DND-41 (cell line): Measurements from ENCODE around the gene LMF2.

Experiments used
- ATAC-seq: fragments of 200-7000 bp; cut with Tn5 transposase; 3 replicates; pipeline ENCODE4 v1.9.1; 2021; ENCODE audit warnings: low read depth; ENCODE audit not compliant: insufficient read depth
- DNase-seq: peaks from one replicate; pipeline ENCODE4 v3.0.0-alpha.2; 2020
- H2AFZ ChIP-seq: 2 replicates; pipeline ENCODE4 v1.6.0; 2012; ENCODE audit warnings: low read depth, low read length
- H3K27ac ChIP-seq: 2 replicates; pipeline ENCODE4 v1.5.1; 2012; ENCODE audit warnings: low read length, inconsistent platforms
- H3K27me3 ChIP-seq: fragments of 200-600 bp; sonication (generic); 2 replicates; pipeline ENCODE4 v1.6.0; 2012; ENCODE audit warnings: low read length, mild to moderate bottlenecking, inconsistent platforms; ENCODE audit not compliant: insufficient read depth, poor library complexity
- H3K36me3 ChIP-seq: 2 replicates; pipeline ENCODE4 v1.5.1; 2012; ENCODE audit warnings: low read length, inconsistent platforms; ENCODE audit not compliant: insufficient read depth
- H3K4me1 ChIP-seq: 2 replicates; pipeline ENCODE4 v1.5.1; 2012; ENCODE audit warnings: mild to moderate bottlenecking, low read length; ENCODE audit not compliant: insufficient read depth
- H3K4me2 ChIP-seq: 2 replicates; pipeline ENCODE4 v1.6.0; 2012; ENCODE audit warnings: mild to moderate bottlenecking, moderate library complexity, low read length, inconsistent platforms; ENCODE audit not compliant: insufficient read depth
- H3K4me3 ChIP-seq, 2 experiments: fragments of 200-600 bp in 1 of 2; shearing (Covaris generic) in 1 of 2; 2 replicates each; pipeline ENCODE4 v1.5.1; 2012 to 2016; ENCODE audit warnings: inconsistent platforms in 2 of 2, low read length in 2 of 2, mild to moderate bottlenecking in 2 of 2, low read depth in 1 of 2, moderate library complexity in 1 of 2
- H3K79me2 ChIP-seq: 2 replicates; pipeline ENCODE4 v1.6.0; 2012; ENCODE audit warnings: low read length, inconsistent platforms; ENCODE audit not compliant: insufficient read depth
- H3K9ac ChIP-seq: 2 replicates; pipeline ENCODE4 v1.6.0; 2012; ENCODE audit warnings: low read depth, mild to moderate bottlenecking, inconsistent platforms, low read length, moderate library complexity
- H3K9me3 ChIP-seq: 2 replicates; pipeline ENCODE4 v1.5.1; 2012; ENCODE audit warnings: low read length, moderate library complexity, mild to moderate bottlenecking, inconsistent platforms; ENCODE audit not compliant: insufficient read depth, severe bottlenecking
- H4K20me1 ChIP-seq: 2 replicates; pipeline ENCODE4 v1.6.0; 2012; ENCODE audit warnings: low read length; ENCODE audit not compliant: insufficient read depth
- CTCF ChIP-seq: IDR thresholded peaks from 2 replicates; pipeline ENCODE4 v1.5.1; 2012; ENCODE audit warnings: borderline replicate concordance, low read length, moderate library complexity, mild to moderate bottlenecking; ENCODE audit not compliant: poor library complexity, severe bottlenecking; ENCODE audit errors: extremely low read depth
- EZH2 ChIP-seq: IDR thresholded peaks from 3 replicates; pipeline ENCODE4 v1.6.1; 2012; ENCODE audit warnings: borderline replicate concordance, low read depth, mild to moderate bottlenecking, moderate library complexity, low read length, inconsistent platforms; ENCODE audit not compliant: severe bottlenecking

The LMF2 gene

GRCh38 chr22:50530580-50530876 lies 23.0 kb upstream of the LMF2 start:
- Histone ChIP-seq H3K4me3 (no peak overlapping the region), H3K4me2 (no peak overlapping the region), H3K9me3 (no peaks in the 10 kb centered on the region), H2AFZ (no peak overlapping the region), H3K36me3 (no peaks in the 10 kb centered on the region; the same call in 1 of the 2 replicates), H3K27ac (no peak overlapping the region), H4K20me1 (peaks cover 5% of the 10 kb centered on the region; the same call in 1 of the 2 replicates), H3K27me3 (no peaks in the 10 kb centered on the region), H3K9ac (no peak overlapping the region), H3K79me2 (peaks cover 11% of the 10 kb centered on the region), H3K4me1 (peaks cover 15% of the 10 kb centered on the region)
- no peak for ATAC-seq
- no peak for DNase-seq
- TF ChIP-seq EZH2 (no peak), CTCF (no peak)

GRCh38 chr22:50529897-50530579 lies 22.5 kb upstream of the LMF2 start, which contains the start of gene TYMP:
TYMP (minus strand) TSS chr22:50530012; CDS start chr22:50529709, 303 bp downstream.
- H3K9ac ChIP-seq = no peak within 1 kb of the TSS
- DNase-seq (no peak), ATAC-seq (no peak)
- no peaks in the 10 kb centered on the region for H3K9me3 ChIP-seq
- H3K4me3 ChIP-seq = no peak within 1 kb of the TSS
- H3K27ac ChIP-seq = no peak within 1 kb of the TSS
- H2AFZ ChIP-seq = no peak within 1 kb of the TSS
- no peaks in the 10 kb centered on the region; the same call in 1 of the 2 replicates for H3K36me3 ChIP-seq
- TF ChIP-seq CTCF = no peak
- no peak for TF ChIP-seq EZH2
- peaks cover 15% of the 10 kb centered on the region for H3K79me2 ChIP-seq
- no peak within 1 kb of the TSS for H3K4me2 ChIP-seq
- peaks cover 5% of the 10 kb centered on the region; the same call in 1 of the 2 replicates for H4K20me1 ChIP-seq
- H3K27me3 ChIP-seq = no peaks in the 10 kb centered on the region
- H3K4me1 ChIP-seq = peaks cover 15% of the 10 kb centered on the region

- Histone ChIP-seq H3K27ac (no peak overlapping the region), H3K4me3 (no peak overlapping the region), H3K9ac (no peak overlapping the region), H3K79me2 (peaks cover 20% of the 10 kb centered on the region), H3K9me3 (no peaks in the 10 kb centered on the region), H4K20me1 (peaks cover 10% of the 10 kb centered on the region), H2AFZ (no peak overlapping the region), H3K27me3 (no peaks in the 10 kb centered on the region), H3K4me2 (no peak overlapping the region), H3K4me1 (peaks cover 20% of the 10 kb centered on the region), H3K36me3 (peaks cover 2% of the 10 kb centered on the region)
- ATAC-seq (no peak), DNase-seq (no peak)
- TF ChIP-seq EZH2 (no peak), CTCF (no peak)
These were observed 22.0 kb upstream of the LMF2 start for GRCh38 chr22:50529416-50529896.
